Endodermal cell (in vitro differentiated cells): Measurements from ENCODE around the gene PTPRK. TPM values are rescaled to one million over a fixed set of nuclear protein-coding genes. Genes with fewer than 3 reads are reported as not detected.

Source experiments
- DNase-seq: peaks from one replicate; pipeline ENCODE4 v3.0.0-alpha.2; 2017
- H3K27ac ChIP-seq: 2 replicates; pipeline ENCODE4 v1.5.1; 2013; ENCODE audit warnings: mild to moderate bottlenecking, low read depth, low read length, moderate library complexity
- H3K27me3 ChIP-seq: 2 replicates; pipeline ENCODE4 v1.6.1; 2013; ENCODE audit warnings: mild to moderate bottlenecking, low read length, moderate library complexity; ENCODE audit not compliant: insufficient read depth, control insufficient read depth, poor library complexity, severe bottlenecking
- H3K36me3 ChIP-seq: 2 replicates; pipeline ENCODE4 v1.7.0; 2013; ENCODE audit warnings: mild to moderate bottlenecking, low read length, moderate library complexity; ENCODE audit not compliant: control insufficient read depth, insufficient read depth
- H3K4me1 ChIP-seq: one replicate; pipeline ENCODE4 v1.7.0; 2013; ENCODE audit warnings: low read length; ENCODE audit not compliant: control insufficient read depth, insufficient read depth
- H3K4me3 ChIP-seq: 2 replicates; pipeline ENCODE4 v1.5.1; 2013; ENCODE audit warnings: mild to moderate bottlenecking, low read length, moderate library complexity
- H3K9ac ChIP-seq: 2 replicates; pipeline ENCODE4 v1.6.1; 2013; ENCODE audit warnings: mild to moderate bottlenecking, low read length, moderate library complexity; ENCODE audit not compliant: poor library complexity, severe bottlenecking; ENCODE audit errors: extremely low read depth
- H3K9me3 ChIP-seq: 2 replicates; pipeline ENCODE4 v1.6.1; 2013; ENCODE audit warnings: mild to moderate bottlenecking, low read length, moderate library complexity; ENCODE audit not compliant: control insufficient read depth
- H3K27ac Mint-ChIP-seq: 2 replicates; pipeline ENCODE4 v1.8.0; 2020; ENCODE audit warnings: mixed read lengths
- H3K27me3 Mint-ChIP-seq: 2 replicates; pipeline ENCODE4 v1.8.0; 2021; ENCODE audit warnings: mild to moderate bottlenecking, mixed read lengths; ENCODE audit not compliant: insufficient read depth
- H3K36me3 Mint-ChIP-seq: 2 replicates; pipeline ENCODE4 v1.8.0; 2020; ENCODE audit warnings: low read depth, mixed read lengths
- H3K4me1 Mint-ChIP-seq: 2 replicates; pipeline ENCODE4 v1.8.0; 2020; ENCODE audit warnings: mixed read lengths
- H3K4me3 Mint-ChIP-seq: 2 replicates; pipeline ENCODE4 v1.8.0; 2020; ENCODE audit warnings: mild to moderate bottlenecking, moderate library complexity, mixed read lengths
- H3K9me3 Mint-ChIP-seq: 2 replicates; pipeline ENCODE4 v1.8.0; 2020; ENCODE audit warnings: mild to moderate bottlenecking, mixed read lengths
- WGBS, 2 experiments: methylation state at CpG; one replicate each; pipeline versions ENCODE4 v1.1.5 to v1.1.7; 2013; ENCODE audit warnings: missing lambda C conversion rate in 2 of 2, mixed read lengths in 1 of 2; ENCODE audit not compliant: insufficient coverage in 1 of 2, insufficient read length in 1 of 2; 5-methylcytosine and 5-hydroxymethylcytosine counted together
- total RNA-seq, 2 donors: library from RNA; stranded (reverse); fragmentation: NEBNext Ultra II Directional in 1 of 2; extraction: Animal tissue kit (Norgen Biotek cat#: 25700) in 1 of 2; gene quantifications; 2 replicates in 1 of 2; 3 replicates in 1 of 2; pipeline ENCODE4 v1.2.1, GENCODE V29; 2021
- TF ChIP-seq, protein P1 (sequence below): fragments of 200-600 bp; sonication (generic); conservative IDR thresholded peaks from 2 replicates; pipeline ENCODE4 v1.5.0; 2021; ENCODE audit warnings: antibody characterized with exemption, mild to moderate bottlenecking

The PTPRK gene
- total RNA-seq, 2 donors from 2014 or later, result 46.4 to 57.6 TPM

DNA sequence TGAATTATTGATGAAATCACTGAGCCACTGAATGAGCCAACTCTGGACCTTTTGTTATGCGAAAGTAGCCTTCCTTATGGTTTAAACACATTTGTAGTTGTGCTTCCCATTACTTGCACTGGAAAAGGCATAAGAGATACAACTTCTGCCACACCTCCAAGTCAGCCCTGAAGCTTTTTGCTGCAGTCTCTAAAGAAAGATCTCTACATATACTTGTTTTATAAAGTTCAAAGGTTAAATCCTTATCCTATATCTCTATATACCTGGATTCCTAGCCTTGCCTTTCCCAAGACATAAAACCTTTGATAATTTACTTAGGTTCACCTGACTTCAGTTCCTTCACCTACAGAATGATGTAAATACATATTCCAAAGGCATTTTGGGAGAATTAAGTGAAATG, 132.0 kb downstream of the PTPRK start:
- Histone ChIP-seq H3K27me3 (no peaks in the 10 kb centered on the region), H3K36me3 (no peaks in the 10 kb centered on the region), H3K4me3 (no peak overlapping the region), H3K27ac (no peak overlapping the region), H3K4me1 (no peaks in the 10 kb centered on the region), H3K9ac (no peak overlapping the region), H3K9me3 (no peaks in the 10 kb centered on the region)
- Mint-ChIP-seq H3K4me3 (no peak overlapping the region), H3K36me3 (no peaks in the 10 kb centered on the region), H3K4me1 (no peaks in the 10 kb centered on the region), H3K9me3 (no peaks in the 10 kb centered on the region), H3K27me3 (no peaks in the 10 kb centered on the region), H3K27ac (no peak overlapping the region)
- WGBS, 2 experiments, result 0% methylated on average over 1 of the region's 1 CpG
- TF ChIP-seq, protein P1, sequence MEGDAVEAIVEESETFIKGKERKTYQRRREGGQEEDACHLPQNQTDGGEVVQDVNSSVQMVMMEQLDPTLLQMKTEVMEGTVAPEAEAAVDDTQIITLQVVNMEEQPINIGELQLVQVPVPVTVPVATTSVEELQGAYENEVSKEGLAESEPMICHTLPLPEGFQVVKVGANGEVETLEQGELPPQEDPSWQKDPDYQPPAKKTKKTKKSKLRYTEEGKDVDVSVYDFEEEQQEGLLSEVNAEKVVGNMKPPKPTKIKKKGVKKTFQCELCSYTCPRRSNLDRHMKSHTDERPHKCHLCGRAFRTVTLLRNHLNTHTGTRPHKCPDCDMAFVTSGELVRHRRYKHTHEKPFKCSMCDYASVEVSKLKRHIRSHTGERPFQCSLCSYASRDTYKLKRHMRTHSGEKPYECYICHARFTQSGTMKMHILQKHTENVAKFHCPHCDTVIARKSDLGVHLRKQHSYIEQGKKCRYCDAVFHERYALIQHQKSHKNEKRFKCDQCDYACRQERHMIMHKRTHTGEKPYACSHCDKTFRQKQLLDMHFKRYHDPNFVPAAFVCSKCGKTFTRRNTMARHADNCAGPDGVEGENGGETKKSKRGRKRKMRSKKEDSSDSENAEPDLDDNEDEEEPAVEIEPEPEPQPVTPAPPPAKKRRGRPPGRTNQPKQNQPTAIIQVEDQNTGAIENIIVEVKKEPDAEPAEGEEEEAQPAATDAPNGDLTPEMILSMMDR, result no peak
- no peak for DNase-seq

DNA sequence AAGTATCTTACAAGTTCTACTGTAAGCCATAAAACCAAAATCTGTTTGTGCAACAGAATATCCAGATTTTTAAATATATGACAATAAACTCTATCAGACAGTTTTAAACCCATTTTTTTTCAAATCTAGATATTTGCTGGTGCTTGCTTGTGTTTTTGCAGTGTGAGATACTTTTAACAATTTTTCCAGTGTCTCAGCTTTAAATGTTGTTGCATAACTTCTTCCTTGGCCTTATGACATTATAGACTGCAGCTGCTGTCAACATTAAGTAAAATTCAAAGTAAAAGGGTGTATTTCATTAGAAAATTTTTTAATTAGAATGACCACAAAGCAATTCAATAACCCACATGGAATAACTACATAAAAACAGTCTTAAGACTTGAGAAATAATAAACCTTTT, 139.5 kb downstream of the PTPRK start:
- no peak overlapping the region for H3K4me3 Mint-ChIP-seq
- Histone ChIP-seq H3K36me3 (peaks cover 14% of the 10 kb centered on the region), H3K4me3 (no peak overlapping the region), H3K9me3 (peaks cover 20% of the 10 kb centered on the region), H3K4me1 (no peaks in the 10 kb centered on the region), H3K9ac (no peak overlapping the region), H3K27me3 (no peaks in the 10 kb centered on the region), H3K27ac (no peak overlapping the region)
- H3K4me1 Mint-ChIP-seq, result no peaks in the 10 kb centered on the region
- H3K36me3 Mint-ChIP-seq, result peaks cover 16% of the 10 kb centered on the region
- peaks cover 20% of the 10 kb centered on the region for H3K9me3 Mint-ChIP-seq
- TF ChIP-seq, protein P1, result no peak
- DNase-seq, result no peak
- H3K27me3 Mint-ChIP-seq, result no peaks in the 10 kb centered on the region
- H3K27ac Mint-ChIP-seq, result no peak overlapping the region

DNA sequence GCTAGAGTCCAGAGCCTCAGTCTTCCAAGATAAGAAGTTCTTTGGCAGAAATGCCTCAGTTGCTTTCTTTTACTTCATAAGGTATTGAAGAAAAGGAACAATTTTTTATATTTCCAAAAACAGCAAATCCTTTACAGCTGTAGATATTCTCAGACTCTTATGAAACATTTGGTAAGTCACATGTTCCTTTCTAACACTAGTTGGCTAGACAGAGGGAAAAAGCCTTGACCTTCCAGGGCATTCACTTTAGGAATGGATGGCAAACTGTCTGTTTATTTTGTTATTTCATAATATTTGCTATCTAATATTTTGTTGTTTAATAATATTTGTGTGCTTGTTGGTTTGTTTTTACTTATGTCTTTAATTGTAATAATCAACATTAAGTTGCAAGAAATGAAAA, 140.8 kb downstream of the PTPRK start:
- Histone ChIP-seq H3K4me3 (no peak overlapping the region), H3K27me3 (no peaks in the 10 kb centered on the region), H3K9me3 (peaks cover 32% of the 10 kb centered on the region), H3K36me3 (peaks cover 14% of the 10 kb centered on the region), H3K27ac (no peak overlapping the region), H3K9ac (no peak overlapping the region), H3K4me1 (no peaks in the 10 kb centered on the region)
- H3K4me3 Mint-ChIP-seq, result no peak overlapping the region
- H3K27me3 Mint-ChIP-seq, result no peaks in the 10 kb centered on the region
- H3K9me3 Mint-ChIP-seq, result peaks cover 32% of the 10 kb centered on the region
- TF ChIP-seq, protein P1, result no peak
- no peaks in the 10 kb centered on the region for H3K4me1 Mint-ChIP-seq
- no peak overlapping the region for H3K27ac Mint-ChIP-seq
- peaks cover 28% of the 10 kb centered on the region for H3K36me3 Mint-ChIP-seq
- DNase-seq, result no peak
